ENCODE measurements around the gene ZIC5.

The ZIC5 gene

GRCh38 chr13:99969919-99970650 lies 1.5 kb downstream of the ZIC5 start:
- H3K4me3 ChIP-seq (ENCODE audit: low read depth, low read length): peak overlapping the region; percentile 93
- DNase-seq: peak; percentile 91
- H3K27me3 ChIP-seq (ENCODE audit: insufficient read depth, low read depth, severe bottlenecking): peaks cover 55% of the 10 kb centered on the region
- peak overlapping the region; percentile 89 for H3K27ac ChIP-seq
- H3K9me3 ChIP-seq (ENCODE audit: severe bottlenecking): no peaks in the 10 kb centered on the region
- TF ChIP-seq, protein P1, sequence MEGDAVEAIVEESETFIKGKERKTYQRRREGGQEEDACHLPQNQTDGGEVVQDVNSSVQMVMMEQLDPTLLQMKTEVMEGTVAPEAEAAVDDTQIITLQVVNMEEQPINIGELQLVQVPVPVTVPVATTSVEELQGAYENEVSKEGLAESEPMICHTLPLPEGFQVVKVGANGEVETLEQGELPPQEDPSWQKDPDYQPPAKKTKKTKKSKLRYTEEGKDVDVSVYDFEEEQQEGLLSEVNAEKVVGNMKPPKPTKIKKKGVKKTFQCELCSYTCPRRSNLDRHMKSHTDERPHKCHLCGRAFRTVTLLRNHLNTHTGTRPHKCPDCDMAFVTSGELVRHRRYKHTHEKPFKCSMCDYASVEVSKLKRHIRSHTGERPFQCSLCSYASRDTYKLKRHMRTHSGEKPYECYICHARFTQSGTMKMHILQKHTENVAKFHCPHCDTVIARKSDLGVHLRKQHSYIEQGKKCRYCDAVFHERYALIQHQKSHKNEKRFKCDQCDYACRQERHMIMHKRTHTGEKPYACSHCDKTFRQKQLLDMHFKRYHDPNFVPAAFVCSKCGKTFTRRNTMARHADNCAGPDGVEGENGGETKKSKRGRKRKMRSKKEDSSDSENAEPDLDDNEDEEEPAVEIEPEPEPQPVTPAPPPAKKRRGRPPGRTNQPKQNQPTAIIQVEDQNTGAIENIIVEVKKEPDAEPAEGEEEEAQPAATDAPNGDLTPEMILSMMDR (IDR thresholded peaks at IDR 0.05; ENCODE audit: low read depth, low read length): no peak
- peaks cover 10% of the 10 kb centered on the region for H3K36me3 ChIP-seq

GRCh38 chr13:99969453-99969918 lies 2.1 kb downstream of the ZIC5 start:
- Histone ChIP-seq H3K27me3 (ENCODE audit: insufficient read depth, low read depth, severe bottlenecking) (peaks cover 55% of the 10 kb centered on the region), H3K27ac (peak overlapping the region; percentile 89)
- TF ChIP-seq, protein P1 (IDR thresholded peaks at IDR 0.05; ENCODE audit: low read depth, low read length): no peak

GRCh38 chr13:99968521-99969452 lies 2.8 kb downstream of the ZIC5 start:
- Histone ChIP-seq H3K4me3 (ENCODE audit: low read depth, low read length) (peak overlapping the region; percentile 93), H3K27me3 (ENCODE audit: insufficient read depth, low read depth, severe bottlenecking) (peaks cover 52% of the 10 kb centered on the region), H3K9me3 (ENCODE audit: severe bottlenecking) (no peaks in the 10 kb centered on the region), H3K27ac (peak overlapping the region; percentile 89), H3K36me3 (peaks cover 10% of the 10 kb centered on the region)
- TF ChIP-seq, protein P1 (IDR thresholded peaks at IDR 0.05; ENCODE audit: low read depth, low read length): no peak
- DNase-seq: peak; percentile 71

More at GRCh38 chr13:99969453-99969918, 2.1 kb downstream of the ZIC5 start:
- DNase-seq: peak; percentile 33
- H3K4me3 ChIP-seq (ENCODE audit: low read depth, low read length): peak overlapping the region; percentile 93
- no peaks in the 10 kb centered on the region for H3K9me3 ChIP-seq (ENCODE audit: severe bottlenecking)
- H3K36me3 ChIP-seq: peaks cover 10% of the 10 kb centered on the region

GRCh38 chr13:99967869-99968520 lies 3.6 kb downstream of the ZIC5 start:
- H3K36me3 ChIP-seq: peaks cover 10% of the 10 kb centered on the region
- H3K4me3 ChIP-seq (ENCODE audit: low read depth, low read length): peak overlapping the region; percentile 93
- H3K9me3 ChIP-seq (ENCODE audit: severe bottlenecking): no peaks in the 10 kb centered on the region
- DNase-seq: peak; percentile 62
- H3K27ac ChIP-seq: peak overlapping the region; percentile 89
- H3K27me3 ChIP-seq (ENCODE audit: insufficient read depth, low read depth, severe bottlenecking): peaks cover 50% of the 10 kb centered on the region
- TF ChIP-seq, protein P1 (IDR thresholded peaks at IDR 0.05; ENCODE audit: low read depth, low read length): no peak

DNA sequence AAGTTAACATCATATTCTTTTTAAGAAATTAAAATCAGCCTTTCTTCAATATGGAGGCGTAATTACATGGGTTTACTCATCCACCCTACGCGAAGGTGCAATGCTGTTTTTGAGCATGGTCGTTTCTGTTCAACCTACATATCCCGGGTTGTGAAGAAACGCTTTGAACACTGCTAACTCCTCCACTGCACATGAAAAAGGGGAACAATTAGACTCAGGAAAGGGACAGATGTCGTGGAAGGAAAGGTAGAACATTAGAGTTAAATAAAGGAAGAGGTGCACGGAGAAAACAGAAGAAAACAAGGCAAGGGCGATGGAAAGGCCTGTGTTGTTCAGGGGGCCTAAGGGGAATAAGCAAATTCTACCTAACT lies 4.1 kb downstream of the ZIC5 start:
- TF ChIP-seq, protein P1 (IDR thresholded peaks at IDR 0.05; ENCODE audit: low read depth, low read length): no peak
- Histone ChIP-seq H3K9me3 (ENCODE audit: severe bottlenecking) (no peaks in the 10 kb centered on the region), H3K27me3 (ENCODE audit: insufficient read depth, low read depth, severe bottlenecking) (peaks cover 45% of the 10 kb centered on the region), H3K27ac (peak overlapping the region; percentile 89), H3K4me3 (ENCODE audit: low read depth, low read length) (peak overlapping the region; percentile 93), H3K36me3 (peaks cover 10% of the 10 kb centered on the region)
- DNase-seq: peak; percentile 10
